HG02763 (cell line): ENCODE results near the gene PRKAG1.

Experiments used
- ATAC-seq: cut with Tn5 transposase; IDR thresholded peaks from one replicate; pipeline ENCODE4 v1.9.1; 2021; ENCODE audit warnings: mild to moderate bottlenecking, moderate library complexity; ENCODE audit not compliant: unreplicated experiment

Gene PRKAG1

GRCh38 chr12:49015196-49015595, 3.4 kb downstream of the PRKAG1 start:
- no peak for ATAC-seq

- ATAC-seq, result no peak
Observed at GRCh38 chr12:49014547-49014946, 4.0 kb downstream of the PRKAG1 start.

DNA sequence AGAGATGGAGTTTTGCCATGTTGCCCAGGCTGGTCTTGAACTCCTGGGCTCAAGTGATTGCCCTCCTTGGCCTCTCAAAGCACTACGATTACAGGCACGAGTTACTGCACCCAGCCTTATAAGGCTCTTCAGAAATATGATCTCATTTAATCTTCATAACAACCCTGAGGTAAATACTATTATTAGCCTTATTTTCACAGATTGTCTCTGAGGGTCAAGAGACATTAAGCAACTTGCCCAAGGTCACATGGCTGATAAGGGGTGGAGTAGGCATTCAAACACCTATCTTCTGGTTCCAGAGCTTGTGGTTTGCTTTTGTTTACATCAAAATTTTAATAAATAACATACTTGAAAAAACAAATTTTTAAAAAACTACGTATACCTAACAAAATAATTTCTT, 5.1 kb downstream of the PRKAG1 start:
- ATAC-seq, result no peak

DNA sequence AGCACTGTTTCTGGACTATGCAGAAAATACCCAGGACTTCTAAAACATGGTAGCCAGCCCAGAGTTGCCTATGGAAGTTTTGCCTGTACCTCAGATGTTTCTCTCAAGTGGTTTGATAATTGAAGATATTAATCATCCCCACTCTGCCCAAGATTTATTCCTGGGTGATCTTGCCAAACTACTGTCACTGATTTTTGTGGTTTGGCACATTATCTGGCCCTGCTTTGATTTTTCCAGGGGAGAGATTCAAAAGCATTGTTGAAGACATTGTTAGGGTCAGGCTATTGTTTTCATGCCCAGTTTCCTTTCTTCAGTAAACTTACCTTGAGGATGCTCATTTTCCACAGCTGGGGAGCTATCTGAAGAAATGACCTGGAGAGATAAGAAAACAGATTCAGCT, 5.8 kb downstream of the PRKAG1 start:
- no peak for ATAC-seq

DNA sequence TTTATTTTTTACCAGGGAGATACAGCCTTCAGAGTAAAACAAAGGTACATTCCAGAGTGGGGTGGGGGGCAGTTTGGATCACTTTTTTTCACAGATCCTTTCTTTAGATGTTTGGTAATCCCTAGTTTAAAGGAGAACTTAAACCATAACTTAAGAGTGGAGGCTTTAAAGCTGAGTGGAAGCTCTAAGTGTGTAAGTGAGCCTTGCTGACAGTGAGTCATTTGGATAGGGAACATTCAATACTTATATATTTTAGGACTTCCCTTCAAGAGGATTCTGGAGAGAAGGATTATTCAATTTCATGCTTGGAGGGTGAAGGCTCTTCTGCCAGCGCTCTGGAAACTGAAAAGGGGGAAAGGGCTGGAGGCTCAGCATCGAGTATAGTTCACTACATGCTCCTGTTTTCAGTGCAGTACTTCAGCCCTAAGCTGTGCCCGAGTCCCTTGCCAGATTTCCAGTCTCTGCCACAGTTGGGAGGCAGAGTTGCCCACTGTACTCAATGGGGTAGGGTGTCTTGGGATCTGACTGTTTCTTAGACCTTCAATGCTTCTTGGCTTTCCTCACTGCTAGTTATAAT, 8.4 kb downstream of the PRKAG1 start:
- ATAC-seq, result no peak

DNA sequence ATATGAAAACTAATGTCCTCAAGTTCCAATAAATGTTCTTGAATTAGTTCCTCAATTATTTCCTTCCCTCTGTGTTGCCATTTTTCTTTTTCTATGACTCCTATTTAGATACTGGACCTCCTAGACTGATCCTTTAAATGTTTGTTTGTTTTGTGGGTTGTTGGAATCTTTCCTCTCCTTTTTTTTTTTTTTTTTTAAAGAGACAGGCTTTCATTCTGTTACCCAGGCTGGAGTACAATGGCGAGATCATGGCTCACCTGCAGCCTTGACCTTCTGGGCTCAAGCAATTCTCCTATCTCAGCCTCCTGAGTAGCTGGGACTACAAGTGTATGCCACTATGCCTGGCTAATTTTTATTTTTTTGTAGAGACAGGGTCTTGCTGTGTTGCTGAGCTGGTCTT, 9.6 kb downstream of the PRKAG1 start:
- no peak for ATAC-seq

DNA sequence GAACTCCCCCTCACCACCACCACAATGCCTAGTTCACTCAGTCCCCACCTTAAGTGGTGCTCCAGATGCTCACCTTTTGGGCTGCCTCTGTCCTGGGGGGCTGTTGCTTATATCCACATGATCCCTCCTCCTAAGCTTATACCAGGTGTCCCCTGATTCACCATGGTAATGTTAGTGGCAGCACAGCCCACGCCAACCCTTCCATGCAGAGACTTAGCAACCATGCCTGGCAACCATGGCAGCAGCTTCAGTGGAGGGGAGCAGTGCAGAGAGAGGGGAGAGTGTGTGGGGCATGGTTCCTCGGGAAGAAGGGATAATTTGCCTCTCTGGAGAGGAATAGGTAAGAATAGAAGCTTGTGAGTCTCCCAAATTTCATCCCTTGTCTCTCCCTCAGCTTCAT, 18.2 kb downstream of the PRKAG1 start:
- ATAC-seq, result no peak

- no peak for ATAC-seq
Observed at GRCh38 chr12:48999371-49000131, 19.0 kb downstream of the PRKAG1 start, which contains the start of gene DDN. Gene DDN (minus strand): TSS chr12:48999375. CDS start chr12:48999287, 88 bp downstream.

- ATAC-seq, result no peak
Observed at GRCh38 chr12:48998497-48999353, 19.9 kb downstream of the PRKAG1 start.

- peak; percentile 44 for ATAC-seq
Observed at GRCh38 chr12:48997719-48998496, 20.7 kb downstream of the PRKAG1 start.

DNA sequence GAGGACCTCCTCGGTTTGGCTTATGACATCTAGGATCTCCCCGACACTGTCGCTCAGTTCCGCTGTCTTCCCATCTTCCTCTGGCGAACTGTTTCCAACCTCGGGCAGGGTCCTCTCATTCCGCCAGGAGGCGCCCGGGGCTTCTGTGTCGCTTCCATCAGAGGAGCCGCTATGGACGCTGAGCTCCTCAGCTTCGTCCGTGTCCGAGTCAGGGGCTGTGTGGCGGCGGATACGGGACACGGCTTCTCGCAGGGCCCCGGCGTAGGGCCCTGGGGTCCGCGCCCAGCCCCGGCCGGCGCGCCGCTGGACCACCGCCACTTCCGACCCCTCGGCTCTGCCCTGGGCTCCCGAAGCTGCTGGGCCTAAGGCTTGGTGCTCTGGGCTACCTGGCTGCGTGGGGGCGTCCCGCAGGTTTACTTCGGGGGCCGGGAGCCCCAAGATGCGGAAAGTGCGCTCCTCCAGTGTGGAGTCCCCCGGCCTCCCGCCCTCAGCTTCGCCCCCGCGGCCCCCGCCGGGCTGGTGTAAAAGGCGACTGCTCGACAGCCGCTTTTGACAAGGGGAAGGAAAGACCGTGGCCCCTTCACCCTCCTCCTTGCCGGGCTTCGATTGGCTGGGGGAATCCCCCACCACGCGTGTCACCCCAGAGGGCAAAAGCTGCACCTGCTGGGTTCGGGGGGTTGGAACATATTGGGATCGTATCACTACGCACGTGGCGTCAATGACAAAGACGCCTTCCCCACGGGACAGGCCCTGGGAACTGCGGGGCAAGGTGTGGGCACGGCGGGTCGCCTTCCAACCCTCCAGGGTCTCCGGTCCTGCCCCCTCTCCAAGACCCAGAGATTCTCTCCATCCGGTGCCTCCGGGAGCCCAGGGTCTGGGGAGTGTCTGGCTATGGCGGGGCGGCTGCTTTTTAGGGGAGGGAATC, 21.5 kb downstream of the PRKAG1 start:
- no peak for ATAC-seq

DNA sequence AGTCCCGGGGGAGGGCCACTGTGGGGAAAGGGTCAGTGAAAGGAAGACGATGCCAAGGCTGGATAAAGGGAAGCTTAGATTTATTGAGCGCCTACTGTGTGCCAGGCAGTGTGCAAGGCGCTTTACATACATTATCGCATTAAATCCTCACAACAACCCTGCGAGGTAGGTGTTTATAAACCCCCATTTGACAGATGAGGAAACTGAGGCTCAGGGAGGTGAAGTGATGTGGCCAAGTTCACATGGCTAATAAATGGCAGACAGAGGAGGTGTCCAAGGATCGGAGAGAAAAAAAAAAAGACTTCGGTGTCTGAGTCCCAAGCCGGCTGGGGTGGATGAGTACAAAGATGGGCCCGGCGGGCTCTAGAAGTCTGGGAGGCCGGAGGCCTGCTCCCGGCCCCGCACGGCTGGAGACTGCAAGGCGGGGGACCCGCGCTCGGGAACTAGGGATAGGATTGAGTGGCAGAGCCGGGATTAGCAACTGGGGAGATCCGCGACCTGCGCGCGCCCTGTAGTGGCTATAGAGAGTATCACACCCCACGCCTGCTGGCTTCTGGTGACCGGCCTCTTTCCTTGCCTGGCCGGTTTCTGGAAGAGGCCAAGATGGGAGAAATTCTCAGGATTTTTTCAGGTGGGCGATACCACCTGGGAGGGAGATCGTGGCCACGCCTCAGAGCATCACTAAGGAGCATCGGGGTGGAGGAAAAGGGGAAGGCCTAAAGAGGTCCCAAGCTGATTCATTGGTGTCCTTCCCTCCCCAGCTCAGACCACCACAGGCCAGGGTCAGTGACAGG, 23.3 kb downstream of the PRKAG1 start:
- no peak for ATAC-seq

DNA sequence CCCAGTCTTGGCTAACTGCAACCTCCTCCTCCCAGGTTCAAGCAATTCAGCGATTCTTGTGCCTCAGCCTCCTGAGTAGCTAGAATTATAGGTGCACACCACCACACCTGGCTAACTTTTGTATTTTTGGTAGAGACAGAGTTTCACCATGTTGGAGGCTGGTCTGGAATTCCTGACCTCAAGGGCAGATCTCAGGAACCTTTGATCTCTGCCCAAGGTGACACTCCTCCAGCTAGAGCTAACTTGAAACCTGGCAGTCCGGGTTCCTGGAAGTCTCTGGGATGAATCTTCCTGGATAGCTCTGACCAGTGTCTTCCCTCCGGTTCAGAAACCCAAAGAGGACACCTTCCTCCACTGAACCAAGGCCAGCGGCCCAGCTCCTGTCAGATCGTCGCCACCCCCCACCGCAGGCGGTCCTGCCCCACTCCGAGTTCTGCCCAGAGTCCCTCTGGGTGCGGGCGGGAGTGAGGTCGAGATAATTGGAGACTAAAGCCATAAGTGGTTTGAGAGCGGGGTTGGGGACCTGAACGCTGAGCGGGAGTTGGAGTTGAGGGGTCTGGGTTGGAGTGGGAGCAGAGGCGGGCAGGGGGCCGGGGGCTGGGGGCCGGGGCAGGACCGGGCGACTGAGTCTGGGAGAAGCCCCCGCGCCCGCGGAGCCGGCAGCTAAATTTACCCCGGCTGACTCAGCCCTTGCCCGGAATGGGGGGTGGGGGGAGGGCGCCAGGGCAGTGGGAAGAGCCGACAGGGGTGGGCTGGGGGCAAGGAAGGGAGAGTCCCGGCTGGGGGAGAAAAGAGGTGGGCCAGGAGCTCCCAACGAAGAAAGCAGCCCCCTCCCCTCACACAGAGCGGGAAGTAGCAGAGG, 24.1 kb downstream of the PRKAG1 start:
- ATAC-seq, result no peak

DNA sequence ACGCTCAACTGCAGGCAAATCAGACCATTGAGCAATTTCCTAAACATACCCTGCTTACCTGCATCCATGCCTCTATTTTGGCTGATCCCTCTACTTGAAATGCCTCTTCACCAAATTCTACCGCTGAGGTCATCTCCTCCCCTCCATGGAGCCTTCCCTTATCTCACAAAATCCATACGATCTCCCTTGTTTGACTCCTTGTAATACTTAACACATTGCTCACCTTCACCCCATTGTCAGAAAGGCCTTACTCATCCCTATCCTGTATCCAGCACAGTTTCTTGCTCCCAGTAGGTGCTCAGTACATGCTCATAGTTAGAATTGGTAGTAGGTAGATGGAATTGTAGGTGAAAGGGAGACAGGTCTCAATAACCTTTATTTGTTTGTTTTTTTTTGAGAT, 24.8 kb downstream of the PRKAG1 start:
- no peak for ATAC-seq

- ATAC-seq, result no peak
Observed at GRCh38 chr12:48991247-48992050, 27.1 kb downstream of the PRKAG1 start.

DNA sequence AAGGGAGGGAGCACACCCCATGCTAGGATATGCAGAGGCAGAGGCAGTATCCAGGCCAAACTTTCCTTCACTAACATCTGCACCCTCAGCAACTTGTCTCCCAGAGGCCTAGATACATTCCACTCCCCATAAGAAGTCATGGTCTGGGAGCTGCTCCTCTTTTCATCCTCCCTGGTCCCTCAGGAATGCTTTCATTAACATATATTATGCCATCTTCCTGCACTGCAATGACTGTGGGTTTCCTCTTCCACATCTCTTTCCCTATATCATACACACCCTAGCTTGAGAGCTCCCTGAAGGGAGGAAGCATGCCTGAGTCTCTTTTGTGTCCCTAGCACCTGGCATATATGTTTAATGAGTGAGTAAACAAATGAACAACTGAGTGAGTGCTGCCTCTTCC, 28.0 kb downstream of the PRKAG1 start:
- ATAC-seq, result no peak

DNA sequence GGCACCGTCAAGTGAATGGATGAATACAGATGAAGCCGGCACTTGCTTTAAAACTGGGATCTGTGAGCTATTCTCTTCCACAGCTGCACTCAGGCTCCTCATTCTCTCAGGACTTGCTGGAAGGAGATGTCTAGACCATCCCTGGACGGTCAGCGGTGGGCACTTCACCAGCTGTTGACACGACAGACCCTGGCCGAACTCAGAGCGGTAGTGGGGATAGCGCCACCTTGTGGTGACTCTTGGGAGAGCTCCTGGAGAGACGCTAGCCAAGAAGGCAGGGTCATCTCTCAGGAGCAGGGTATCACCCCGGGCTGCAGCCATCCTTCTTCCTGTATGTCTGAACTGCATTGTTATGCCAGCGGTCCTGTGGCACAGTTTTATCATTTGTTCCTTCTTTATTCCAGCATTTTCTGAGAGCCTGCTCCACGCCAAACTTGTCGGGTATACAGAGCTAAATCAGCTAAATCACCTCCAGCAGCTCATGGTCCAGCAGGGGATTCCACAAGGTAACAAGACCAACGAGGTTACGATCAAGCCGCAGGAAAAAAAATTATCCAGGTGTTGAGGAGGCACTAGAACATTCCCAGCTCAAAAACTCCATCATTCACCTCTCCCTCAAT, 30.4 kb downstream of the PRKAG1 start:
- ATAC-seq, result no peak
